Measurements from ENCODE around the gene MTRF1.

MTRF1 gene

DNA sequence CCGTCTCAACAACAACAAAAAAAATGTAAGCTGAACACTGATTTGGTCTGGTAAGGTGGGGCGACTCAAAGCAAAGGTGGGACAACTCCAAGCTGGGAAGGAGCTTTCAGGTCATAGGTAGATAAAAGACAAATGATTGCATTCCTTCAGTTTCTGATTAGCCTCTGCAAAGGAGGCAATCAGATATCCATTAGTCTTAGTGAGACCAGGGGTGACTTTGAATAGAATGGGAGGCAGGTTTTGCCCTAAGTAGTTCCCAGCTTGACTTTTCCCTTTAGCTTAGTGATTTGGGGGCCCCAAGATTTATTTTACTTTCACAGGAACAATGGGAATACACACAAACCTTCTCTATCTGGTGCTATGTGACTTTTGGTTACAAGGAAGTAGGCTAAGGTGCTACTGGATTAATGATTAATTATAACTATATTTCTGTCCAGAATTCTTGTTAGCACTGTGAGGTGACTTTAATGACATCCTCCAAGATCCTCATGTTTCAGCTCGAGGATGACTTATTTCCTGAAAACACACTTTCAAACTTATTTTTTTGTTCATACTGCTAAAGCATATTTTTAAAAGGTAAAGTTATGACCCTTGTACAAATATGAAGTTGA, 10.6 kb upstream of the MTRF1 start:
- Histone ChIP-seq H3K36me3 (ENCODE audit: control insufficient read depth, insufficient read depth, low read length) (no peaks in the 10 kb centered on the region), H4K8ac (ENCODE audit: low read depth, low read length) (no peak overlapping the region), H3K4ac (ENCODE audit: low read depth, low read length) (no peak overlapping the region), H3K79me1 (ENCODE audit: low read length) (no peaks in the 10 kb centered on the region), H3K4me1 (ENCODE audit: control insufficient read depth, low read depth, low read length) (no peaks in the 10 kb centered on the region), H3K9ac (ENCODE audit: low read length) (no peak overlapping the region), H2BK120ac (ENCODE audit: low read depth, low read length) (no peak overlapping the region), H2BK15ac (replicated peaks; ENCODE audit: low read depth) (no peak overlapping the region), H3K18ac (ENCODE audit: low read length) (no peak overlapping the region), H3K4me3 (ENCODE audit: low read length) (no peak overlapping the region), H3K27me3 (ENCODE audit: insufficient read depth, low read length, poor library complexity) (no peaks in the 10 kb centered on the region), H3K56ac (ENCODE audit: low read length) (no peak overlapping the region), H3K79me2 (ENCODE audit: control insufficient read depth, insufficient read depth, low read length) (no peaks in the 10 kb centered on the region), H3K4me2 (ENCODE audit: low read length) (no peak overlapping the region), H2BK5ac (ENCODE audit: low read length) (no peak overlapping the region), H2AK5ac (ENCODE audit: low read length) (no peak overlapping the region), H4K5ac (ENCODE audit: low read length) (no peak overlapping the region), H3K23ac (ENCODE audit: low read length) (no peak overlapping the region), H3K27ac (ENCODE audit: low read depth, low read length) (no peak overlapping the region)
- no CpG with 5 or more reads among the region's 3 CpGs for WGBS (ENCODE audit: extremely low coverage, insufficient coverage, low lambda C conversion rate)
- DNase-seq = peak; percentile 28

DNA sequence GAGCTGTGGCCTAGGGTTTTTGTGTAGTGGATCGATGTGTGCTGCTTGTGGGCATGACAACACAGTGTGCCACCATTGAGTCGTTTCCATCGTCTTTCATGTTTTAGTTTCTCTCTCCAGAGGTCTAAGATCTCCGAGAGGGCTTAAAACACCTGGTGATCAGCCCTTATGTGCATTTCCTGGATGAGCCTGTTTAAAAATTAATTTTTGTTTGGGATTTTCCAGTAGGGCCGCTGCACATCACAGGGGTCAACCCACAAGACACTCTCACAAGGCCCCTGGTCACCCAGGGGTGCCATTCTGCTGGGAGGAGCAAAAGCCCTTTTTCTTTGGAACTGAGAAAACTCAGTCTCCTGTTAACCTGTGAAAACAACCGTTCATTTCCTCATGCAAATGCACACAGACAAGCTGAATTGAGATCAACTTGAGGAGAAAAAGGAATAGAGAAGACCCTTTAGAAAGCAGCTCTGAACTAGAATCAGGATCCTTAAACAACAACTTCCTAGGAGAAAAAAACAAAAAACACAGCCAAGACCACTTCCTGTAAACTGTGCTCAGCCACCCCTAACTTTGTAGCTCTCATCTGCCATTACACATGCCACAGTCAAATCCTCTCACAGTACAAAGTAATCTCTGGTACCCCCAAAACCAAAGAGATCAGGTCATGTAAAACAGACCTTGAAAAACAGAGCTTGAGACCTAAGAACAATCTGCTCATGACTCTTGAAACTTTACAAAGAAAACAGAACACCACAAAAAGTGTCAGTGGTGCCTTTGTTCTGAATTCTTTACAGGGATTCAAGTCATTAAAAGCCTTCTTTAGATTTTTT, 8.3 kb upstream of the MTRF1 start:
- no peak overlapping the region for H3K56ac ChIP-seq (ENCODE audit: low read length)
- H3K23ac ChIP-seq (ENCODE audit: low read length) = no peak overlapping the region
- no peak overlapping the region for H4K5ac ChIP-seq (ENCODE audit: low read length)
- no peak overlapping the region for H3K9ac ChIP-seq (ENCODE audit: low read length)
- no peak overlapping the region for H3K27ac ChIP-seq (ENCODE audit: low read depth, low read length)
- no peak overlapping the region for H3K18ac ChIP-seq (ENCODE audit: low read length)
- H3K79me1 ChIP-seq (ENCODE audit: low read length) = no peaks in the 10 kb centered on the region
- H3K79me2 ChIP-seq (ENCODE audit: control insufficient read depth, insufficient read depth, low read length) = no peaks in the 10 kb centered on the region
- H2BK15ac ChIP-seq (replicated peaks; ENCODE audit: low read depth) = no peak overlapping the region
- WGBS (ENCODE audit: extremely low coverage, insufficient coverage, low lambda C conversion rate) = no CpG with 5 or more reads among the region's 6 CpGs
- H4K8ac ChIP-seq (ENCODE audit: low read depth, low read length) = no peak overlapping the region
- H3K4me3 ChIP-seq (ENCODE audit: low read length) = no peak overlapping the region
- no peak for DNase-seq
- H3K27me3 ChIP-seq (ENCODE audit: insufficient read depth, low read length, poor library complexity) = no peaks in the 10 kb centered on the region
- no peaks in the 10 kb centered on the region for H3K4me1 ChIP-seq (ENCODE audit: control insufficient read depth, low read depth, low read length)
- H3K36me3 ChIP-seq (ENCODE audit: control insufficient read depth, insufficient read depth, low read length) = no peaks in the 10 kb centered on the region
- H2BK5ac ChIP-seq (ENCODE audit: low read length) = no peak overlapping the region
- no peak overlapping the region for H3K4me2 ChIP-seq (ENCODE audit: low read length)
- H2BK120ac ChIP-seq (ENCODE audit: low read depth, low read length) = no peak overlapping the region
- H2AK5ac ChIP-seq (ENCODE audit: low read length) = no peak overlapping the region
- H3K4ac ChIP-seq (ENCODE audit: low read depth, low read length) = no peak overlapping the region

DNA sequence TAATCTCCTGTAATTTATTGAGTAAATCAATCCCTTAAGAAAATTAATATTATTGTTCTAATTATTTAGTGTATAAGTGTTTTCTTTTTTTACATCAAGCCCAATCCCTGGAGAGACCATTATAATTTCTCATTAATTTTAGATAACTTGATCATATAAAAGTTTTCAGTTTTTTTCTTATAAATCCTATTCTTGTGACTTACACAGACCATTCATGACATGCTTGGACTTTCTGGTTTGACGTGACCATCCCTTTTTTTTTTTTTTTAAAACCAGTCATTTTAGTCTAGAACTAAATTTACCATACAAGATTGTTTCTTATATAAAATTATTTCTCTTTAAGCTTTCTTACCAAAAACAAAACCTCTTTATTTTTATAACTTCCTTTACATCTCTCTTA, 5.4 kb upstream of the MTRF1 start:
- Histone ChIP-seq H4K5ac (ENCODE audit: low read length) (no peak overlapping the region), H3K4ac (ENCODE audit: low read depth, low read length) (no peak overlapping the region), H3K27ac (ENCODE audit: low read depth, low read length) (no peak overlapping the region), H3K79me2 (ENCODE audit: control insufficient read depth, insufficient read depth, low read length) (no peaks in the 10 kb centered on the region), H2BK15ac (replicated peaks; ENCODE audit: low read depth) (no peak overlapping the region), H3K4me3 (ENCODE audit: low read length) (no peak overlapping the region), H3K9ac (ENCODE audit: low read length) (no peak overlapping the region), H3K23ac (ENCODE audit: low read length) (no peak overlapping the region), H2AK5ac (ENCODE audit: low read length) (no peak overlapping the region), H3K18ac (ENCODE audit: low read length) (no peak overlapping the region), H3K27me3 (ENCODE audit: insufficient read depth, low read length, poor library complexity) (no peaks in the 10 kb centered on the region), H3K56ac (ENCODE audit: low read length) (no peak overlapping the region), H3K4me2 (ENCODE audit: low read length) (no peak overlapping the region), H3K79me1 (ENCODE audit: low read length) (no peaks in the 10 kb centered on the region), H2BK120ac (ENCODE audit: low read depth, low read length) (no peak overlapping the region), H3K36me3 (ENCODE audit: control insufficient read depth, insufficient read depth, low read length) (no peaks in the 10 kb centered on the region), H3K4me1 (ENCODE audit: control insufficient read depth, low read depth, low read length) (no peaks in the 10 kb centered on the region), H2BK5ac (ENCODE audit: low read length) (no peak overlapping the region), H4K8ac (ENCODE audit: low read depth, low read length) (no peak overlapping the region)
- peak; percentile 71 for DNase-seq
- no CpG with 5 or more reads among the region's 1 CpG for WGBS (ENCODE audit: extremely low coverage, insufficient coverage, low lambda C conversion rate)

DNA sequence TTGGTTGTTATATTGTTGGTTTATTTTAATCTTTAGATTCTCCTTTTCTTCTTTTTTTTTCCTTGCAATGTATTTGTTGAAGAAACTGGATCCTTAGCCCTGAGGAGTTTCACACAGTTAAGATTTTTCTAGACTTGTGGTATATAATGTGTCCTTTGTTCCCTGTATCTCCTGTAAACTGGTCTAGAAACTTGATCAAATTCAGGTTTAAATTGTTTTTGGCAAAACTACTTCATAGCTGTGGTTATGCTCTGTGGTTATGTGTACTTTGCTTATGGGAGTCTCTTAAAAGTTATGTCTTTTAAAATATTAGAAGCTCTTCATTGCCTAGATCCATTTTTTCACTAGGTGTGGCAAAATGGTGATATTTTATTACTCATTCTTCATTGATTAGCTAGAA, 3.7 kb upstream of the MTRF1 start:
- H2AK5ac ChIP-seq (ENCODE audit: low read length) = no peak overlapping the region
- no peak overlapping the region for H3K27ac ChIP-seq (ENCODE audit: low read depth, low read length)
- no peak overlapping the region for H3K18ac ChIP-seq (ENCODE audit: low read length)
- H2BK5ac ChIP-seq (ENCODE audit: low read length) = no peak overlapping the region
- H3K4me1 ChIP-seq (ENCODE audit: control insufficient read depth, low read depth, low read length) = no peaks in the 10 kb centered on the region
- DNase-seq = no peak
- no peak overlapping the region for H4K8ac ChIP-seq (ENCODE audit: low read depth, low read length)
- H4K5ac ChIP-seq (ENCODE audit: low read length) = no peak overlapping the region
- H3K79me2 ChIP-seq (ENCODE audit: control insufficient read depth, insufficient read depth, low read length) = no peaks in the 10 kb centered on the region
- H3K4me3 ChIP-seq (ENCODE audit: low read length) = no peak overlapping the region
- H3K4me2 ChIP-seq (ENCODE audit: low read length) = no peak overlapping the region
- H2BK120ac ChIP-seq (ENCODE audit: low read depth, low read length) = no peak overlapping the region
- H3K4ac ChIP-seq (ENCODE audit: low read depth, low read length) = no peak overlapping the region
- H3K56ac ChIP-seq (ENCODE audit: low read length) = no peak overlapping the region
- no peak overlapping the region for H3K23ac ChIP-seq (ENCODE audit: low read length)
- H3K79me1 ChIP-seq (ENCODE audit: low read length) = no peaks in the 10 kb centered on the region
- no peak overlapping the region for H2BK15ac ChIP-seq (replicated peaks; ENCODE audit: low read depth)
- H3K36me3 ChIP-seq (ENCODE audit: control insufficient read depth, insufficient read depth, low read length) = no peaks in the 10 kb centered on the region
- no peaks in the 10 kb centered on the region for H3K27me3 ChIP-seq (ENCODE audit: insufficient read depth, low read length, poor library complexity)
- no peak overlapping the region for H3K9ac ChIP-seq (ENCODE audit: low read length)

DNA sequence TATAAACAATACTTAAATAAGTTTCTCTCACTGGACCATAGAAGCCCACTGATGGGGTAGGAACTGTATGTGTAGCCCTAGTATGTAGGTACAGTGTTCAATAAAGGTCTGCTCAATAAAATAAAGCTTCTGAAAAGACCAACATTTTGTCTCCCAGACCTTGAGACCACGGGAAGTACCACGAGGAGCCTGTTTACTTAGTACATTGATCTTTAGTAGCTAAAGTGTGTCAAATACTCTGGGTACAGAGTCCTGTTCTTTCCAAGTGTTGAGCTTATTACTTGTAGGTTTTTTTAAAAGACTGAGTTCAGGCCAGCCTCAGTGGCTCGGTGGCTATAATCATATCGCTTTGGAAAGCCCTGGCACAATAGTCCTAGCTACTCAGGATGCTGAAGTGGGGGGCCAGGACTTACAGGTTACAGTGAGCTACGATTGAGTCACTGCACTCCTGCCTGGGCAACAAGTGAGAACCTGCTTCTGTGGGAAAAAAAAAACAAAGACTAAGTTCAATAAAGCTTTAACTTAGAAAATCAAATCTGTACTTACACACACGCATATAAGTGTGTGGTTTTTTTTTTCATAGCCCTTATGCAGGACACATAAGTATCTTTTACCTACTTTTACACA, 3.4 kb downstream of the MTRF1 start:
- no peaks in the 10 kb centered on the region for H3K36me3 ChIP-seq (ENCODE audit: control insufficient read depth, insufficient read depth, low read length)

More for the DNA sequence above, 3.4 kb downstream of the MTRF1 start:
- Histone ChIP-seq H2BK15ac (replicated peaks; ENCODE audit: low read depth) (no peak overlapping the region), H4K8ac (ENCODE audit: low read depth, low read length) (no peak overlapping the region), H2BK5ac (ENCODE audit: low read length) (no peak overlapping the region), H3K23ac (ENCODE audit: low read length) (no peak overlapping the region), H2BK120ac (ENCODE audit: low read depth, low read length) (no peak overlapping the region), H3K18ac (ENCODE audit: low read length) (no peak overlapping the region), H3K4ac (ENCODE audit: low read depth, low read length) (no peak overlapping the region), H3K27ac (ENCODE audit: low read depth, low read length) (no peak overlapping the region), H3K4me1 (ENCODE audit: control insufficient read depth, low read depth, low read length) (no peaks in the 10 kb centered on the region), H3K4me3 (ENCODE audit: low read length) (no peak overlapping the region), H3K56ac (ENCODE audit: low read length) (no peak overlapping the region), H3K79me2 (ENCODE audit: control insufficient read depth, insufficient read depth, low read length) (no peaks in the 10 kb centered on the region), H3K79me1 (ENCODE audit: low read length) (no peaks in the 10 kb centered on the region), H2AK5ac (ENCODE audit: low read length) (no peak overlapping the region), H3K9ac (ENCODE audit: low read length) (no peak overlapping the region), H3K4me2 (ENCODE audit: low read length) (no peak overlapping the region), H3K27me3 (ENCODE audit: insufficient read depth, low read length, poor library complexity) (no peaks in the 10 kb centered on the region), H4K5ac (ENCODE audit: low read length) (no peak overlapping the region)
- no peak for DNase-seq
- WGBS (ENCODE audit: extremely low coverage, insufficient coverage, low lambda C conversion rate) = no CpG with 5 or more reads among the region's 6 CpGs
